K562 (cell line): ENCODE measurements around the gene PDZK1IP1. TPM values are rescaled to one million over a fixed set of nuclear protein-coding genes. Genes with fewer than 3 reads are reported as not detected.
"Not testable (repeated sequence)": the region's sequence is repeated elsewhere in the genome, so short reads cannot be mapped to it uniquely, and the experiment has no call there.

Source experiments
- ATAC-seq: fragments of 200-7000 bp; cut with Tn5 transposase; 3 replicates; pipeline ENCODE4 v1.9.1; 2020; ENCODE audit warnings: moderate library complexity
- BruUV-seq: library from RNA; stranded (reverse); fragments of 400-500 nt; replicated peaks from 2 replicates; lab custom pipeline; 2021; lab: Mats Ljungman, UMichigan
- CTCF ChIA-PET: fragments of 300-600 bp; formaldehyde crosslinking; extraction: SDS; loops from one replicate; lab custom pipeline; 2021; ENCODE audit warnings: low intra/inter-chr PET ratio; lab: Yijun Ruan, JAX
- POLR2A ChIA-PET: fragments of 300-600, 350-650 bp; sonication (Branson Sonifier 250); formaldehyde crosslinking; extraction: SDS; loops from one replicate; lab custom pipeline; 2021; ENCODE audit warnings: antibody characterized with exemption, inconsistent platforms; lab: Yijun Ruan, JAX
- DNase-seq, 4 experiments: peaks; one replicate each; pipeline versions ENCODE4 v3.0.0 to v3.0.0-alpha.2; 2011 to 2018; ENCODE audit warnings: low spot score in 3 of 4, mixed read lengths in 3 of 4; ENCODE audit errors: extremely low read depth in 1 of 4
- FAIRE-seq: peaks from 2 replicates; lab custom pipeline; 2011; peaks lifted over from hg19 to GRCh38; lab: Jason Lieb, UNC
- H2AFZ ChIP-seq: 2 replicates; pipeline ENCODE4 v1.6.0; 2011; ENCODE audit warnings: low read depth, low read length, control low read depth, inconsistent platforms
- H3K27ac ChIP-seq: fragments of 200-600 bp; 3 replicates; pipeline ENCODE4 v1.8.0; 2011; ENCODE audit warnings: low read depth, mild to moderate bottlenecking, control low read depth, inconsistent platforms, low read length, moderate library complexity, mixed read lengths; ENCODE audit errors: extremely low read depth
- H3K27me3 ChIP-seq, 2 experiments: fragments of 300-600 bp in 1 of 2; 2 replicates in 1 of 2; 3 replicates in 1 of 2; pipeline versions ENCODE4 v1.6.0 to v1.8.0; 2011; ENCODE audit warnings: inconsistent platforms in 2 of 2, low read length in 2 of 2, mild to moderate bottlenecking in 1 of 2, mixed read lengths in 1 of 2, moderate library complexity in 1 of 2; ENCODE audit not compliant: control insufficient read depth in 2 of 2, insufficient read depth in 2 of 2
- H3K36me3 ChIP-seq: fragments of 300-600 bp; 3 replicates; pipeline ENCODE4 v1.8.0; 2011; ENCODE audit warnings: mild to moderate bottlenecking, low read length, inconsistent platforms; ENCODE audit not compliant: control insufficient read depth, insufficient read depth
- H3K4me1 ChIP-seq, 2 experiments: fragments of 200-600 bp in 1 of 2; replicated peaks in 1 of 2; 2 replicates in 1 of 2; 3 replicates in 1 of 2; pipeline versions ENCODE4 v1.5.1 to v1.8.0; 2011; ENCODE audit warnings: inconsistent platforms in 2 of 2, low read length in 2 of 2, mild to moderate bottlenecking in 1 of 2, mixed read lengths in 1 of 2, moderate library complexity in 1 of 2; ENCODE audit not compliant: control insufficient read depth in 2 of 2, insufficient read depth in 2 of 2
- H3K4me2 ChIP-seq: 2 replicates; pipeline ENCODE4 v1.6.1; 2011; ENCODE audit warnings: low read length, control low read depth, inconsistent platforms, mixed read lengths; ENCODE audit not compliant: insufficient read depth
- H3K4me3 ChIP-seq: fragments of 200-600 bp; sonication (generic), shearing (Covaris generic); 2 replicates; pipeline ENCODE4 v1.5.1; 2016; ENCODE audit warnings: control low read depth, inconsistent platforms
- H3K79me2 ChIP-seq: fragments of 200-600 bp; 3 replicates; pipeline ENCODE4 v1.8.0; 2011; ENCODE audit warnings: low read length, inconsistent platforms; ENCODE audit not compliant: control insufficient read depth, insufficient read depth
- H3K9ac ChIP-seq, 2 experiments: 2 replicates each; pipeline versions ENCODE4 v1.6.0 to v1.6.1; 2011; ENCODE audit warnings: low read depth in 2 of 2, low read length in 2 of 2, control low read depth in 1 of 2, inconsistent platforms in 1 of 2, mild to moderate bottlenecking in 1 of 2, mixed read lengths in 1 of 2; ENCODE audit not compliant: insufficient read depth in 1 of 2
- H3K9me1 ChIP-seq: one replicate; pipeline ENCODE4 v1.6.0; 2011; ENCODE audit warnings: inconsistent platforms, mild to moderate bottlenecking, low read length, moderate library complexity; ENCODE audit not compliant: control insufficient read depth, insufficient read depth
- H3K9me3 ChIP-seq: replicated peaks from 2 replicates; pipeline ENCODE4 v1.5.1; 2011; ENCODE audit warnings: low read depth, low read length, inconsistent platforms; ENCODE audit not compliant: control insufficient read depth, insufficient read depth
- H4K20me1 ChIP-seq: replicated peaks from 2 replicates; pipeline ENCODE4 v1.6.1; 2011; ENCODE audit warnings: low read length, inconsistent platforms, mixed read lengths; ENCODE audit not compliant: control insufficient read depth, insufficient read depth
- CTCF ChIP-seq, 3 experiments: IDR thresholded peaks in 2 of 3; conservative IDR thresholded peaks in 1 of 3; 2 replicates each; pipeline ENCODE4 v1.5.1; 2011 to 2012; ENCODE audit warnings: low read length in 3 of 3, mild to moderate bottlenecking in 3 of 3, control low read depth in 2 of 3, improper control_type of control experiment in 1 of 3, inconsistent platforms in 1 of 3, low read depth in 1 of 3, mixed read lengths in 1 of 3, moderate library complexity in 1 of 3; ENCODE audit not compliant: insufficient read depth in 2 of 3
- PKNOX1 ChIP-seq: fragments of 450-650 bp; IDR thresholded peaks from 2 replicates; pipeline ENCODE4 v1.6.1; 2016
- RAD21 ChIP-seq, 2 experiments: fragments of 250-450 bp in 1 of 2; fragments of 450-650 bp in 1 of 2; sonication (Bioruptor Pico) in 1 of 2; formaldehyde crosslinking in 1 of 2; IDR thresholded peaks in 1 of 2; conservative IDR thresholded peaks in 1 of 2; 2 replicates each; pipeline versions ENCODE4 v1.4.0 to v1.8.0; 2020 to 2022; ENCODE audit warnings: mild to moderate bottlenecking in 2 of 2, moderate library complexity in 1 of 2
- TFAP4 ChIP-seq: sonication (generic); formaldehyde crosslinking; IDR thresholded peaks from 2 replicates; pipeline ENCODE4 v1.8.0; 2022; ENCODE audit warnings: missing genetic modification reagents, mild to moderate bottlenecking, moderate library complexity, borderline replicate concordance
- WGBS: fragments of 100-300 bp; shearing (Covaris generic); methylation state at CpG from one replicate; pipeline ENCODE4 v1.1.6; 2016; ENCODE audit warnings: low coverage, mixed read lengths; ENCODE audit not compliant: insufficient coverage; ENCODE audit errors: missing lambda C conversion rate; 5-methylcytosine and 5-hydroxymethylcytosine counted together
- in situ Hi-C: fragments of 300-500 bp; cut with MboI; formaldehyde crosslinking; loops from 4 replicates; pipeline ENCODE4 v1.15.0; 2018; ENCODE audit warnings: inconsistent platforms, mixed read lengths
- intact Hi-C: fragments of 100-400 bp; cut with micrococcal nuclease; formaldehyde crosslinking; loops from 2 replicates; pipeline ENCODE4 v1.14.2; 2022
- polyA plus RNA-seq, 8 experiments: library from polyadenylated mRNA; depleted of rRNA in 4 of 8; stranded (reverse) in 5 of 8; unstranded in 3 of 8; fragments of >200 nt; fragmentation: Nextera tagmentation in 2 of 8; fragmentation: Illumina TruSeq in 1 of 8; extraction: Ambion mirVana in 2 of 8; extraction: Trizol in 1 of 8; gene quantifications; 2 replicates each; pipeline versions ENCODE4 v1.2.1 to v1.2.3, GENCODE V29; 2011 to 2014; ENCODE audit warnings: inconsistent platforms in 1 of 8, missing spikeins in 1 of 8
- total RNA-seq, 7 experiments: library from RNA; depleted of rRNA in 6 of 7; stranded (reverse); fragments of >200 nt in 6 of 7; fragmentation: Illumina TruSeq in 2 of 7; extraction: Trizol in 2 of 7; gene quantifications; 2 replicates each; pipeline versions ENCODE4 v1.2.1 to v1.2.3, GENCODE V29; 2011 to 2021; ENCODE audit warnings: low replicate concordance in 1 of 7

The PDZK1IP1 gene
- total and polyA plus RNA-seq, 9 of the 15 experiments (the other 6 are each of a cell fraction or from before 2014, with no cell fraction given), result 0.17 to 0.68 (median 0.53) TPM; not detected in 2

- WGBS, result 7% methylated on average over 1 of the region's 1 CpG
- H3K4me2 ChIP-seq, POLR2A ChIA-PET, H3K4me3 ChIP-seq, H4K20me1 ChIP-seq, intact Hi-C loops, FAIRE-seq, H3K36me3 ChIP-seq, H2AFZ ChIP-seq, ATAC-seq, H3K79me2 ChIP-seq, H3K27ac ChIP-seq, H3K4me1 ChIP-seq, CTCF ChIA-PET, DNase-seq, H3K9me1 ChIP-seq, H3K9me3 ChIP-seq, BruUV-seq, H3K9ac ChIP-seq: not testable (repeated sequence)
- H3K27me3 ChIP-seq, result peaks cover 4 to 18% of the 10 kb centered on the region in 2 experiments; a peak in 4 of 5 replicates
- in situ Hi-C loops, result loop anchor here (5.0 kb wide), 1 partner anchor 219 kb away; no protein-coding TSS in a partner anchor
Observed at GRCh38 chr1:47146495-47146894, 43.3 kb downstream of the PDZK1IP1 start.

GRCh38 chr1:47143654-47144053, 46.2 kb downstream of the PDZK1IP1 start:
- POLR2A ChIA-PET, result interaction anchor here (0.7 kb wide), 1 partner anchor 90 kb away, joined by 4 read pairs; no protein-coding TSS in a partner anchor
- peak; percentile 32; the same call in 1 of the 2 replicates for TF ChIP-seq TFAP4 (CRISPR knock-in tag)
- TF ChIP-seq RAD21 (CRISPR knock-in tag; conservative IDR thresholded peaks at IDR 0.05 in 1 of 2, IDR thresholded peaks at IDR 0.05 in 1 of 2), result peak in 1 of 2 experiments; percentile 30; a peak in 2 of 4 replicates
- TF ChIP-seq PKNOX1, result peak; percentile 21; the same call in 1 of the 2 replicates
- TF ChIP-seq CTCF (IDR thresholded peaks at IDR 0.05 in 2 of 3, conservative IDR thresholded peaks at IDR 0.05 in 1 of 3; ENCODE audit: insufficient read depth in 2 of 3, low read depth in 1 of 3, low read length in 3 of 3), result peak; percentile 44 to 68 (median 57)
- H3K36me3 ChIP-seq, in situ Hi-C loops, H3K4me1 ChIP-seq, H2AFZ ChIP-seq, H3K9me1 ChIP-seq, H3K79me2 ChIP-seq, BruUV-seq, H4K20me1 ChIP-seq, H3K4me3 ChIP-seq, H3K27ac ChIP-seq, H3K9me3 ChIP-seq, H3K9ac ChIP-seq, CTCF ChIA-PET, intact Hi-C loops, H3K4me2 ChIP-seq: not testable (repeated sequence)
- ATAC-seq (peak; percentile 86), DNase-seq (peak in 1 of 4 experiments; percentile 11), FAIRE-seq (peak; percentile 74)
- WGBS, result 1% methylated on average over 6 of the region's 6 CpGs
- peaks cover 4 to 12% of the 10 kb centered on the region in 2 experiments; a peak in 4 of 5 replicates for H3K27me3 ChIP-seq
